ENCODE measurements around the gene COA3. TPM values are rescaled to one million over a fixed set of nuclear protein-coding genes. Genes with fewer than 3 reads are reported as not detected.

The COA3 gene
- polyA plus RNA-seq, 1 of the 3 experiments (the other 2 are of a cell fraction): 103 TPM

DNA sequence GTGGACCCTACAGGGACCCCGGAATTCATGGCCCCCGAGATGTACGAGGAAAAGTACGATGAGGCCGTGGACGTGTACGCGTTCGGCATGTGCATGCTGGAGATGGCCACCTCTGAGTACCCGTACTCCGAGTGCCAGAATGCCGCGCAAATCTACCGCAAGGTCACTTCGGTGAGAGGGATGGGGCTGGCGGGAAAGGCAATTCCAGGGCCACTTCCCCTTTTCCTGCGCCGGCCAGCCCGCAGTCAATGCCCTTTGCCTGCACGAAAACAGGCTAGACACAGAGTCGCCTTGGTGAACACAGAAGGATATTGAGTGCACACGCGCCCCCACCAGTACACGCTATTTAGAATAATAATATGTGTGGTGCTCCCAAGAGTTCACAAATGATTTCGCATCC lies 14.1 kb downstream of the COA3 start:
- no peaks in the 10 kb centered on the region for H3K9me2 ChIP-seq
- no peak overlapping the region for H3K4me3 ChIP-seq (ENCODE audit: low read depth in 2 of 2, low read length in 1 of 2)
- H3K27ac ChIP-seq (ENCODE audit: low read depth in 2 of 2, low read length in 1 of 2): 0 out of 4 replicates have a peak overlapping the region, but pooled peaks of 1 of the 2 experiments have one; percentile 58
- no peak overlapping the region for H3K9ac ChIP-seq
- CTCF ChIA-PET: no interaction called here
- POLR2A ChIA-PET: no interaction called here
- TF ChIP-seq NFIC (IDR thresholded peaks at IDR 0.05; ENCODE audit: borderline replicate concordance): no peak
- TF ChIP-seq, protein P1, sequence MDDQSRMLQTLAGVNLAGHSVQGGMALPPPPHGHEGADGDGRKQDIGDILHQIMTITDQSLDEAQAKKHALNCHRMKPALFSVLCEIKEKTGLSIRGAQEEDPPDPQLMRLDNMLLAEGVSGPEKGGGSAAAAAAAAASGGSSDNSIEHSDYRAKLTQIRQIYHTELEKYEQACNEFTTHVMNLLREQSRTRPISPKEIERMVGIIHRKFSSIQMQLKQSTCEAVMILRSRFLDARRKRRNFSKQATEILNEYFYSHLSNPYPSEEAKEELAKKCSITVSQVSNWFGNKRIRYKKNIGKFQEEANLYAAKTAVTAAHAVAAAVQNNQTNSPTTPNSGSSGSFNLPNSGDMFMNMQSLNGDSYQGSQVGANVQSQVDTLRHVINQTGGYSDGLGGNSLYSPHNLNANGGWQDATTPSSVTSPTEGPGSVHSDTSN (IDR thresholded peaks at IDR 0.05): no peak
- H3K4me1 ChIP-seq (ENCODE audit: control insufficient read depth in 1 of 2, insufficient read depth in 2 of 2, low read depth in 1 of 2, low read length in 1 of 2): peaks cover 14% of the 10 kb centered on the region in 2 experiments; a peak in 3 of 4 replicates
- no peak overlapping the region for H2AFZ ChIP-seq (ENCODE audit: low read depth)
- no peaks in the 10 kb centered on the region for H3K27me3 ChIP-seq (ENCODE audit: insufficient read depth)
- no peak for DNase-seq
- H3K4me2 ChIP-seq: peak overlapping the region; percentile 98; the same call in 1 of the 2 replicates
- H3K36me3 ChIP-seq (replicated peaks in 1 of 2; ENCODE audit: control insufficient read depth in 1 of 2, insufficient read depth in 2 of 2, low read length in 1 of 2): peaks cover 7 to 9% of the 10 kb centered on the region in 2 experiments
- 88% methylated on average over 25 of the region's 25 CpGs for WGBS (ENCODE audit: low lambda C conversion rate)
- no peaks in the 10 kb centered on the region for H3K9me3 ChIP-seq
- peaks cover 9% of the 10 kb centered on the region for H3F3A ChIP-seq (replicated peaks; ENCODE audit: insufficient read depth)
- H3K79me2 ChIP-seq (ENCODE audit: insufficient read depth): peaks cover 49% of the 10 kb centered on the region
- H4K20me1 ChIP-seq (ENCODE audit: insufficient read depth): no peaks in the 10 kb centered on the region

GRCh38 chr17:42783791-42784138 lies 14.7 kb downstream of the COA3 start:
- Histone ChIP-seq H3K9me3 (no peaks in the 10 kb centered on the region), H3K4me3 (ENCODE audit: low read depth in 2 of 2, low read length in 1 of 2) (no peak overlapping the region; a peak in 1 of 4 replicates), H3K27me3 (ENCODE audit: insufficient read depth) (no peaks in the 10 kb centered on the region), H3K4me1 (ENCODE audit: control insufficient read depth in 1 of 2, insufficient read depth in 2 of 2, low read depth in 1 of 2, low read length in 1 of 2) (peaks cover 14% of the 10 kb centered on the region in 2 experiments; a peak in 3 of 4 replicates), H3K36me3 (replicated peaks in 1 of 2; ENCODE audit: control insufficient read depth in 1 of 2, insufficient read depth in 2 of 2, low read length in 1 of 2) (peaks cover 10 to 15% of the 10 kb centered on the region in 2 experiments), H4K20me1 (ENCODE audit: insufficient read depth) (no peaks in the 10 kb centered on the region), H3K9ac (no peak overlapping the region), H3K79me2 (ENCODE audit: insufficient read depth) (peaks cover 49% of the 10 kb centered on the region), H3F3A (replicated peaks; ENCODE audit: insufficient read depth) (peaks cover 4% of the 10 kb centered on the region), H3K4me2 (peak overlapping the region; percentile 98), H3K27ac (ENCODE audit: low read depth in 2 of 2, low read length in 1 of 2) (peak overlapping the region in 1 of 2 experiments; percentile 58; a peak in 1 of 4 replicates), H3K9me2 (no peaks in the 10 kb centered on the region), H2AFZ (ENCODE audit: low read depth) (no peak overlapping the region)
- WGBS (ENCODE audit: low lambda C conversion rate): 82% methylated on average over 22 of the region's 22 CpGs
- TF ChIP-seq SMC3 (IDR thresholded peaks at IDR 0.05; ENCODE audit: low read depth, low read length) (no peak), FOXM1 (IDR thresholded peaks at IDR 0.05; ENCODE audit: low read depth) (no peak), POLR2AphosphoS5 (IDR thresholded peaks at IDR 0.05; ENCODE audit: low read depth, low read length) (no peak), MXI1 (IDR thresholded peaks at IDR 0.05; ENCODE audit: low read depth, low read length) (no peak), MAX (IDR thresholded peaks at IDR 0.05; ENCODE audit: low read depth) (no peak), TCF12 (IDR thresholded peaks at IDR 0.05) (no peak), EP300 (IDR thresholded peaks at IDR 0.05; ENCODE audit: borderline replicate concordance in 1 of 2, low read depth in 1 of 2, low read length in 1 of 2) (no peak), RAD21 (IDR thresholded peaks at IDR 0.05; ENCODE audit: low read length) (no peak), CTCF (IDR thresholded peaks at IDR 0.05) (no peak), TEAD4 (IDR thresholded peaks at IDR 0.05; ENCODE audit: borderline replicate concordance, insufficient read depth) (no peak), RXRA (IDR thresholded peaks at IDR 0.05; ENCODE audit: borderline replicate concordance, low read depth) (no peak), FOSL2 (IDR thresholded peaks at IDR 0.05; ENCODE audit: borderline replicate concordance, low read depth) (no peak), TAF1 (IDR thresholded peaks at IDR 0.05; ENCODE audit: borderline replicate concordance, low read depth, low read length) (no peak)
- TF ChIP-seq, protein P2, sequence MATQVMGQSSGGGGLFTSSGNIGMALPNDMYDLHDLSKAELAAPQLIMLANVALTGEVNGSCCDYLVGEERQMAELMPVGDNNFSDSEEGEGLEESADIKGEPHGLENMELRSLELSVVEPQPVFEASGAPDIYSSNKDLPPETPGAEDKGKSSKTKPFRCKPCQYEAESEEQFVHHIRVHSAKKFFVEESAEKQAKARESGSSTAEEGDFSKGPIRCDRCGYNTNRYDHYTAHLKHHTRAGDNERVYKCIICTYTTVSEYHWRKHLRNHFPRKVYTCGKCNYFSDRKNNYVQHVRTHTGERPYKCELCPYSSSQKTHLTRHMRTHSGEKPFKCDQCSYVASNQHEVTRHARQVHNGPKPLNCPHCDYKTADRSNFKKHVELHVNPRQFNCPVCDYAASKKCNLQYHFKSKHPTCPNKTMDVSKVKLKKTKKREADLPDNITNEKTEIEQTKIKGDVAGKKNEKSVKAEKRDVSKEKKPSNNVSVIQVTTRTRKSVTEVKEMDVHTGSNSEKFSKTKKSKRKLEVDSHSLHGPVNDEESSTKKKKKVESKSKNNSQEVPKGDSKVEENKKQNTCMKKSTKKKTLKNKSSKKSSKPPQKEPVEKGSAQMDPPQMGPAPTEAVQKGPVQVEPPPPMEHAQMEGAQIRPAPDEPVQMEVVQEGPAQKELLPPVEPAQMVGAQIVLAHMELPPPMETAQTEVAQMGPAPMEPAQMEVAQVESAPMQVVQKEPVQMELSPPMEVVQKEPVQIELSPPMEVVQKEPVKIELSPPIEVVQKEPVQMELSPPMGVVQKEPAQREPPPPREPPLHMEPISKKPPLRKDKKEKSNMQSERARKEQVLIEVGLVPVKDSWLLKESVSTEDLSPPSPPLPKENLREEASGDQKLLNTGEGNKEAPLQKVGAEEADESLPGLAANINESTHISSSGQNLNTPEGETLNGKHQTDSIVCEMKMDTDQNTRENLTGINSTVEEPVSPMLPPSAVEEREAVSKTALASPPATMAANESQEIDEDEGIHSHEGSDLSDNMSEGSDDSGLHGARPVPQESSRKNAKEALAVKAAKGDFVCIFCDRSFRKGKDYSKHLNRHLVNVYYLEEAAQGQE (IDR thresholded peaks at IDR 0.05; ENCODE audit: low read depth, low read length): no peak
- TF ChIP-seq, protein P3, sequence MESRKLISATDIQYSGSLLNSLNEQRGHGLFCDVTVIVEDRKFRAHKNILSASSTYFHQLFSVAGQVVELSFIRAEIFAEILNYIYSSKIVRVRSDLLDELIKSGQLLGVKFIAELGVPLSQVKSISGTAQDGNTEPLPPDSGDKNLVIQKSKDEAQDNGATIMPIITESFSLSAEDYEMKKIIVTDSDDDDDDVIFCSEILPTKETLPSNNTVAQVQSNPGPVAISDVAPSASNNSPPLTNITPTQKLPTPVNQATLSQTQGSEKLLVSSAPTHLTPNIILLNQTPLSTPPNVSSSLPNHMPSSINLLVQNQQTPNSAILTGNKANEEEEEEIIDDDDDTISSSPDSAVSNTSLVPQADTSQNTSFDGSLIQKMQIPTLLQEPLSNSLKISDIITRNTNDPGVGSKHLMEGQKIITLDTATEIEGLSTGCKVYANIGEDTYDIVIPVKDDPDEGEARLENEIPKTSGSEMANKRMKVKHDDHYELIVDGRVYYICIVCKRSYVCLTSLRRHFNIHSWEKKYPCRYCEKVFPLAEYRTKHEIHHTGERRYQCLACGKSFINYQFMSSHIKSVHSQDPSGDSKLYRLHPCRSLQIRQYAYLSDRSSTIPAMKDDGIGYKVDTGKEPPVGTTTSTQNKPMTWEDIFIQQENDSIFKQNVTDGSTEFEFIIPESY (IDR thresholded peaks at IDR 0.05; ENCODE audit: borderline replicate concordance, low read depth): no peak
- TF ChIP-seq, protein P4, sequence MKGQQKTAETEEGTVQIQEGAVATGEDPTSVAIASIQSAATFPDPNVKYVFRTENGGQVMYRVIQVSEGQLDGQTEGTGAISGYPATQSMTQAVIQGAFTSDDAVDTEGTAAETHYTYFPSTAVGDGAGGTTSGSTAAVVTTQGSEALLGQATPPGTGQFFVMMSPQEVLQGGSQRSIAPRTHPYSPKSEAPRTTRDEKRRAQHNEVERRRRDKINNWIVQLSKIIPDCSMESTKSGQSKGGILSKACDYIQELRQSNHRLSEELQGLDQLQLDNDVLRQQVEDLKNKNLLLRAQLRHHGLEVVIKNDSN (IDR thresholded peaks at IDR 0.05; ENCODE audit: borderline replicate concordance, low read depth): no peak
- ChIA-PET CTCF (no interaction called here), POLR2A (no interaction called here)
- no peak for DNase-seq

Measured in SK-N-SH (cell line).